Measurements from ENCODE around the gene VOPP1. TPM values are rescaled to one million over a fixed set of nuclear protein-coding genes. Genes with fewer than 3 reads are reported as not detected.

The VOPP1 gene
- total RNA-seq, 1 donor from 2014 or later, result 97.9 TPM

DNA sequence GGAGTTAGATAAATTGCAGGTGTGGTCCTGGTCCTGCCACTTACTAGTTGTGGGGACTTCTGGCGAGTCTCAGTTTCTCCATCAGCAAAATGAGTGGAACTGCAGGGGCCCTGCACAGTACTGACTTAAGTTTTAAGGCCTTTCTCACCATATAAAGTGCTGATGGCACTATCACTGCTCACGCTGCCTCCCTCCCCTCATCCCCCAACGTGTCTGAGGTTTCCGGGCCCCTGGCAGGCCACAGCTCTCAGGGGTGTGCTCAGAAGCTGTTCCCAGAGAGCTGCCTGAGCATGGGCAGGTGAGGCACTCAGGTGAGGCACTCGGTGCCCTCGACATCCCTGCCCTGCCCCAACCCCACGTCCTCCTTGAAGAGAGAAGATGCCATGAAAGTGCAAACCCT, 74.2 kb downstream of the VOPP1 start:
- FAIRE-seq, result no peak

DNA sequence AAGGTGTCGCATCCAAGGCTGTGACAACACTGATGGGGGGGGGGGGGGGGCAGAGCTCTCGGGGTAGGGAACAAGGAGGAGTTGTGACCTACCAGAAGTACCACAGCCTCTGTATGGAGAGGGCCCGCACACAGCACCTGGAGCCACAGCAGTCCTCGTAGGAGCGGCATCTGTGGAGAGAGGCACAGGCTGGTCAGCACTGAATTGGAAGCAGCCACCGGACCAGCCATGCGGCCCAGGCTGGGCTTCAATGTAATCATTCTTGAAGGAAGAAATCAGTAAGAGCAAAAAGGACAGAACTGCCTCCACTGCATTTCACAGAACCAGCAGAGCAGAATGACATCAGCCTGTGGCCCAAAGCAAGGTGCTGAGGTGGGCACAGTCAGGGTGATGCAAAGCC, 74.8 kb downstream of the VOPP1 start:
- no peak for DNase-seq (ENCODE audit: low read depth)

More for the DNA sequence above, 74.2 kb downstream of the VOPP1 start:
- Histone ChIP-seq H3K4me3 (ENCODE audit: low read depth, low read length) (no peak overlapping the region), H3K36me3 (ENCODE audit: control insufficient read depth, insufficient read depth, low read length) (peaks cover 11% of the 10 kb centered on the region), H3K27me3 (ENCODE audit: control insufficient read depth, insufficient read depth, low read length) (no peaks in the 10 kb centered on the region)
- TF ChIP-seq, protein P1, sequence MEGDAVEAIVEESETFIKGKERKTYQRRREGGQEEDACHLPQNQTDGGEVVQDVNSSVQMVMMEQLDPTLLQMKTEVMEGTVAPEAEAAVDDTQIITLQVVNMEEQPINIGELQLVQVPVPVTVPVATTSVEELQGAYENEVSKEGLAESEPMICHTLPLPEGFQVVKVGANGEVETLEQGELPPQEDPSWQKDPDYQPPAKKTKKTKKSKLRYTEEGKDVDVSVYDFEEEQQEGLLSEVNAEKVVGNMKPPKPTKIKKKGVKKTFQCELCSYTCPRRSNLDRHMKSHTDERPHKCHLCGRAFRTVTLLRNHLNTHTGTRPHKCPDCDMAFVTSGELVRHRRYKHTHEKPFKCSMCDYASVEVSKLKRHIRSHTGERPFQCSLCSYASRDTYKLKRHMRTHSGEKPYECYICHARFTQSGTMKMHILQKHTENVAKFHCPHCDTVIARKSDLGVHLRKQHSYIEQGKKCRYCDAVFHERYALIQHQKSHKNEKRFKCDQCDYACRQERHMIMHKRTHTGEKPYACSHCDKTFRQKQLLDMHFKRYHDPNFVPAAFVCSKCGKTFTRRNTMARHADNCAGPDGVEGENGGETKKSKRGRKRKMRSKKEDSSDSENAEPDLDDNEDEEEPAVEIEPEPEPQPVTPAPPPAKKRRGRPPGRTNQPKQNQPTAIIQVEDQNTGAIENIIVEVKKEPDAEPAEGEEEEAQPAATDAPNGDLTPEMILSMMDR (IDR thresholded peaks at IDR 0.05; ENCODE audit: insufficient read depth, low read length, severe bottlenecking), result no peak
- no peak for DNase-seq (ENCODE audit: low read depth)

DNA sequence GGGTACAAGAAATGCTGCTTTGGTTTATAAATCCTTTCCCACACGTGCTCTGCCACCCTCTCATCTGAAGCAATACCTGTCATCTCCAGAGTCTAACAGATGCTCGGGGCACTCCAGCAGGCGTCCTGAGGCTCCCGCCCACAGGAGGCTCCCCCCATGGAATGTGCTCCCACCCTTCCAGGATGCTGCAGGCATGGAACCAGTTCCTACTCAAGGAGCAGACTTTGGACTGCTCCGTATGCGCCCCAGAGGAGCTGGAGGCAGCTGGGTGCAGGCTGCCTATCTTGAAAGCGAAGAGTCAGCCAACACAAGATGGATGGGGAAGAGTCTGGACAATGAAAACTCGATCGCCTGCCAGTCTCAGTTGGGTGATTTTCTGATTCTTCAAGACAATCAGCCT, 75.4 kb downstream of the VOPP1 start:
- FAIRE-seq (no peak), DNase-seq (ENCODE audit: low read depth) (no peak)
- TF ChIP-seq, protein P1 (IDR thresholded peaks at IDR 0.05; ENCODE audit: insufficient read depth, low read length, severe bottlenecking), result no peak
- H3K27me3 ChIP-seq (ENCODE audit: control insufficient read depth, insufficient read depth, low read length), result no peaks in the 10 kb centered on the region
- H3K36me3 ChIP-seq (ENCODE audit: control insufficient read depth, insufficient read depth, low read length), result peaks cover 12% of the 10 kb centered on the region
- H3K4me3 ChIP-seq (ENCODE audit: low read depth, low read length), result no peak overlapping the region

More for the DNA sequence above, 74.8 kb downstream of the VOPP1 start:
- TF ChIP-seq, protein P1 (IDR thresholded peaks at IDR 0.05; ENCODE audit: insufficient read depth, low read length, severe bottlenecking), result no peak
- Histone ChIP-seq H3K27me3 (ENCODE audit: control insufficient read depth, insufficient read depth, low read length) (no peaks in the 10 kb centered on the region), H3K4me3 (ENCODE audit: low read depth, low read length) (no peak overlapping the region), H3K36me3 (ENCODE audit: control insufficient read depth, insufficient read depth, low read length) (peaks cover 10% of the 10 kb centered on the region)
- FAIRE-seq, result no peak

DNA sequence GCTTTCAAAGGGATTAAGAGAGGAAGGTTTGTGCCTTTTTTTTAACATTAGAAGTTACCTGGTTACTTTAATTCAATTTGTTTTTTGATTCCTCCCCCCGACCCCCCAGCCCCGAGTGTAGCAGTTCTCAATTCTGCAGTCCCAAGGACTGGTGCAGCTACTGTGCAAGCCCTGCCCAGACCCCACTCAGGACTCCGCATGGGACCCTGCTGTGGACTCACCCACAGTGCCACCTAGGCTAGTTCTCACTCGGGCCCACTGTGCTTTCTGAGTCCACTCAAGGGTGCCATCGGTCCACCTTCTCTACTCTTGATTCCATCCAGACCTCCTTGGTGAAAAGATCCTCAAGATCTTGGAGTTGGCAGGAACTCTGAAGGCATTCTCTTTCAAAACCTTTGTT, 77.4 kb downstream of the VOPP1 start:
- no peak for DNase-seq (ENCODE audit: low read depth)
- no peak for FAIRE-seq
- Histone ChIP-seq H3K4me3 (ENCODE audit: low read depth, low read length) (no peak overlapping the region), H3K27me3 (ENCODE audit: control insufficient read depth, insufficient read depth, low read length) (no peaks in the 10 kb centered on the region), H3K36me3 (ENCODE audit: control insufficient read depth, insufficient read depth, low read length) (peaks cover 15% of the 10 kb centered on the region)
- TF ChIP-seq, protein P1 (IDR thresholded peaks at IDR 0.05; ENCODE audit: insufficient read depth, low read length, severe bottlenecking), result no peak

DNA sequence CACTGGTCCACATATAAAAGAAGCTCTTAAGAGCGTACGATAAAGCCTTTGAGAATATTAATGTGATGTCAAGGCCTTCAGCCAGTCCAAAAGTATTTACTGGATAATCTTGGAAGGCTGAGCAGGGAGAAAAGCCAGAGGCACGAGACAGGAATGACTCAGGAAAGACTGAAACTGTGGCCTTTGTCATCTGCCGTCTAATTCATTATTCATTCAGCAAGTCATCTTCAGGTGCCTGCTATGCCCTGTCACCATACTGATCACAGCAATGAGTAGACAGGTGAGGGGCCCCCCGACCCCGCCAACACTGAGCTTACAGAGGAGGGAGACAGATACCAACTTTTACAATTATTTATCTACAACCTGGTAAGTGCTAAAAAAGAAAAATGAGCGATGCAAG, 78.9 kb downstream of the VOPP1 start:
- FAIRE-seq (no peak), DNase-seq (ENCODE audit: low read depth) (peak; percentile 68)
- Histone ChIP-seq H3K27me3 (ENCODE audit: control insufficient read depth, insufficient read depth, low read length) (no peaks in the 10 kb centered on the region), H3K4me3 (ENCODE audit: low read depth, low read length) (no peak overlapping the region), H3K36me3 (ENCODE audit: control insufficient read depth, insufficient read depth, low read length) (peaks cover 18% of the 10 kb centered on the region)
- TF ChIP-seq, protein P1 (IDR thresholded peaks at IDR 0.05; ENCODE audit: insufficient read depth, low read length, severe bottlenecking), result no peak

DNA sequence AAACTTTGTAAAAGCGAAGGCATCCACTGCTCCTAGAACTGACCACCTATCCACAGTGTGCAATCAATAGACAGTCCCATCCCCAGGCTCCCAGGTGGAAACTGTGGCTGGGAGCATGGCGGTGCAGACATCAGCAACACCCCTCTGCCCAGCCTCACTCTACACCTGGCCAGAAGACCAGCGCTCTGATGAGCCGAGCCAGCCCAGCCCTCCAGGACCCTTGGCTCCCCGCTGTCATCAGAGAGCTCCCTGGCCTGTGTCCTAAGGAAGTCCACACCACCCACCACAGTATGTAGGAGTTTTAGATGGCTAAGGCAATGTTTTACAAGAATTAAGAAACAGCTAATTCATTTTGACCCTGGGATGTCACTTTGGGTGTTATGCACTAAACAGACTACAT, 81.0 kb downstream of the VOPP1 start:
- Histone ChIP-seq H3K36me3 (ENCODE audit: control insufficient read depth, insufficient read depth, low read length) (peaks cover 12% of the 10 kb centered on the region), H3K4me3 (ENCODE audit: low read depth, low read length) (no peak overlapping the region), H3K27me3 (ENCODE audit: control insufficient read depth, insufficient read depth, low read length) (no peaks in the 10 kb centered on the region)
- FAIRE-seq (no peak), DNase-seq (ENCODE audit: low read depth) (no peak)
- TF ChIP-seq, protein P1 (IDR thresholded peaks at IDR 0.05; ENCODE audit: insufficient read depth, low read length, severe bottlenecking), result no peak
